Ovary (tissue), 9 donors: ENCODE data around the gene NOXA1. TPM values are rescaled to one million over a fixed set of nuclear protein-coding genes. Genes with fewer than 3 reads are reported as not detected.
A peak's percentile ranks its signal among the peaks of the same experiment; 100 is the strongest.

Source experiments
- DNase-seq, 5 donors: peaks; one replicate each; pipeline ENCODE4 v3.0.0-alpha.2; 2019 to 2020
- H3K27ac ChIP-seq, 2 donors: fragments of 200-600 bp; one replicate each; pipeline versions ENCODE4 v1.5.1 to v1.8.0; 2019 to 2022
- H3K27me3 ChIP-seq: fragments of 200-600 bp; one replicate; pipeline ENCODE4 v1.8.0; 2022
- H3K36me3 ChIP-seq: fragments of 200-600 bp; sonication (generic); one replicate; pipeline ENCODE4 v1.5.1; 2019
- H3K4me1 ChIP-seq: one replicate; pipeline ENCODE4 v1.8.1; 2013; ENCODE audit warnings: mild to moderate bottlenecking, moderate library complexity; ENCODE audit not compliant: insufficient read depth
- H3K4me3 ChIP-seq: fragments of 200-600 bp; sonication (generic); one replicate; pipeline ENCODE4 v1.5.1; 2017
- H3K9me3 ChIP-seq, 2 donors: fragments of 200-600 bp in 1 of 2; sonication (generic) in 1 of 2; one replicate each; pipeline versions ENCODE4 v1.5.1 to v1.8.1; 2013 to 2019; ENCODE audit warnings: mild to moderate bottlenecking in 1 of 2, moderate library complexity in 1 of 2
- CTCF ChIP-seq, 3 donors: fragments of 450-650 bp in 2 of 3; fragments of 200-600 bp in 1 of 3; IDR thresholded peaks; one replicate each; pipeline versions ENCODE4 v1.5.1 to v1.8.0; 2016 to 2022; ENCODE audit warnings: antibody characterized with exemption in 3 of 3, mild to moderate bottlenecking in 1 of 3
- EP300 ChIP-seq: sonication (generic); formaldehyde crosslinking; IDR thresholded peaks from one replicate; pipeline ENCODE4 v1.6.1; 2017; ENCODE audit warnings: antibody characterized with exemption
- POLR2A ChIP-seq: fragments of 450-650 bp; IDR thresholded peaks from one replicate; pipeline ENCODE4 v1.6.1; 2017; ENCODE audit warnings: antibody characterized with exemption, mild to moderate bottlenecking, moderate library complexity
- WGBS, 3 donors: extraction: QIAGEN DNeasy Blood & Tissue Kit in 1 of 3; methylation state at CpG; one replicate each; pipeline versions ENCODE4 v1.1.5 to v1.1.7; 2013 to 2017; 5-methylcytosine and 5-hydroxymethylcytosine counted together
- intact Hi-C, 4 donors: fragments of 100-400 bp; cut with DNase I; formaldehyde crosslinking; loops; one replicate each; pipeline versions ENCODE4 v1.11.0 to v1.15.1; 2022 to 2023
- polyA plus RNA-seq, 2 donors: library from polyadenylated mRNA; stranded (reverse); fragments of 200-250 nt in 1 of 2; fragments of 350-450 nt in 1 of 2; fragmentation: Illumina TruSeq in 1 of 2; extraction: RNeasy Lipid Tissue Mini Kit (QIAGEN cat#74804) in 1 of 2; gene quantifications; one replicate each; pipeline ENCODE4 v1.2.3, GENCODE V29; 2013 to 2014
- total RNA-seq, 7 donors: library from RNA; depleted of rRNA in 2 of 7; stranded (reverse); fragments of >200 nt in 2 of 7; fragmentation: NEBNext Ultra II Directional in 3 of 7; extraction: Animal tissue kit (Norgen Biotek cat#: 25700) in 3 of 7; gene quantifications; one replicate each; pipeline versions ENCODE4 v1.1.0 to v1.2.4, GENCODE V29; 2016 to 2023
- donor health status: DM: no; HTN: no; CAD: no; lungs with moderate emphysema.
- donor health status: DM: no; HTN: no; CAD: no.
- donor health status: Bipolar disorder and iron deficiency.
- donor health status: DM: yes; HTN: yes; CAD: no.
- donor health status: DM: no; HTN: no; CAD: no.
- donor health status: DM: yes; HTN: yes; CAD: no.

NOXA1 gene
- total and polyA plus RNA-seq, 9 donors = 7.1 to 18.5 (median 12.1) TPM; not detected in 1

- intact Hi-C loops = loop anchor here in 1 of 4 donors (10.0 kb wide), 1 partner anchor 149 kb away; no protein-coding TSS in a partner anchor
- Histone ChIP-seq H3K27me3 (no peaks in the 10 kb centered on the region), H3K9me3 (no peaks in the 10 kb centered on the region), H3K4me3 (no peak overlapping the region), H3K27ac (no peak overlapping the region), H3K36me3 (no peaks in the 10 kb centered on the region), H3K4me1 (no peaks in the 10 kb centered on the region)
- TF ChIP-seq EP300 (no peak), POLR2A (no peak), CTCF (IDR thresholded peaks at IDR 0.05) (no peak)
- 81 to 87% (median 81%) methylated on average over 14 of the region's 14 CpGs for WGBS, 3 donors
- DNase-seq = peak in 1 of 5 donors; percentile 13
Measured at GRCh38 chr9:137444106-137444790, 21.1 kb downstream of the NOXA1 start.

GRCh38 chr9:137445275-137445807 lies 22.1 kb downstream of the NOXA1 start:
- H3K27me3 ChIP-seq = no peaks in the 10 kb centered on the region
- intact Hi-C loops = loop anchor here in 2 of 4 donors (5.0 to 10.0 kb wide), 2 partner anchors 143 to 151 kb away; partner anchors contain the start of gene NRARP (in 1 of the 2)
- no peak overlapping the region for H3K27ac ChIP-seq
- WGBS, 3 donors = 15 to 24% (median 18%) methylated on average over 13 to 14 of the region's 14 CpGs
- H3K4me1 ChIP-seq = no peaks in the 10 kb centered on the region
- DNase-seq = peak; percentile 66 to 85 (median 83)
- no peaks in the 10 kb centered on the region for H3K36me3 ChIP-seq
- no peak overlapping the region for H3K4me3 ChIP-seq
- TF ChIP-seq POLR2A (no peak), EP300 (no peak), CTCF (IDR thresholded peaks at IDR 0.05) (peak; percentile 43 to 68 (median 54))
- H3K9me3 ChIP-seq = no peaks in the 10 kb centered on the region

- Histone ChIP-seq H3K4me3 (no peak overlapping the region), H3K9me3 (no peaks in the 10 kb centered on the region), H3K4me1 (no peaks in the 10 kb centered on the region), H3K27ac (no peak overlapping the region), H3K27me3 (no peaks in the 10 kb centered on the region), H3K36me3 (no peaks in the 10 kb centered on the region)
- DNase-seq = peak in 2 of 5 donors; percentile 28 to 39
- intact Hi-C loops = loop anchor here in 2 of 4 donors (5.0 to 10.0 kb wide), 2 partner anchors 144 to 151 kb away; partner anchors contain the start of gene NRARP (in 1 of the 2)
- WGBS, 3 donors = 42 to 55% (median 52%) methylated on average over 19 of the region's 19 CpGs
- TF ChIP-seq POLR2A (no peak), CTCF (IDR thresholded peaks at IDR 0.05) (no peak), EP300 (no peak)
Measured at GRCh38 chr9:137445930-137446431, 22.8 kb downstream of the NOXA1 start.

GRCh38 chr9:137446851-137447471 lies 23.8 kb downstream of the NOXA1 start:
- TF ChIP-seq POLR2A = no peak
- no peak for TF ChIP-seq EP300
- no peak for TF ChIP-seq CTCF (IDR thresholded peaks at IDR 0.05)
- Histone ChIP-seq H3K9me3 (no peaks in the 10 kb centered on the region), H3K4me1 (no peaks in the 10 kb centered on the region), H3K36me3 (no peaks in the 10 kb centered on the region), H3K4me3 (no peak overlapping the region), H3K27ac (no peak overlapping the region), H3K27me3 (no peaks in the 10 kb centered on the region)
- intact Hi-C loops = loop anchor here in 2 of 4 donors (5.0 to 10.0 kb wide), 2 partner anchors 145 to 152 kb away; partner anchors contain the start of gene NRARP (in 1 of the 2)
- WGBS, 3 donors = 65 to 74% (median 69%) methylated on average over 21 of the region's 21 CpGs
- DNase-seq = peak in 2 of 5 donors; percentile 23 to 33
